Transverse colon (tissue), 3 donors: Measurements from ENCODE around the gene PTPN6.

Source experiments
- EP300 ChIP-seq: sonication (generic); formaldehyde crosslinking; IDR thresholded peaks from one replicate; pipeline ENCODE4 v1.6.1; 2017; ENCODE audit warnings: antibody characterized with exemption, low read depth
- POLR2A ChIP-seq: fragments of 450-650 bp; IDR thresholded peaks from one replicate; pipeline ENCODE4 v1.6.1; 2016; ENCODE audit warnings: antibody characterized with exemption, mild to moderate bottlenecking, moderate library complexity
- TF ChIP-seq, protein P1 (sequence below), 5 experiments: fragments of 200-600 bp in 3 of 5; fragments of 450-650 bp in 2 of 5; sonication (generic) in 3 of 5; IDR thresholded peaks; 1 replicate in 2 of 5; 2 replicates in 3 of 5; pipeline ENCODE4 v1.5.1; 2016 to 2017; ENCODE audit warnings: antibody characterized with exemption in 5 of 5, inconsistent platforms in 3 of 5, mild to moderate bottlenecking in 2 of 5, moderate library complexity in 1 of 5

DNA sequence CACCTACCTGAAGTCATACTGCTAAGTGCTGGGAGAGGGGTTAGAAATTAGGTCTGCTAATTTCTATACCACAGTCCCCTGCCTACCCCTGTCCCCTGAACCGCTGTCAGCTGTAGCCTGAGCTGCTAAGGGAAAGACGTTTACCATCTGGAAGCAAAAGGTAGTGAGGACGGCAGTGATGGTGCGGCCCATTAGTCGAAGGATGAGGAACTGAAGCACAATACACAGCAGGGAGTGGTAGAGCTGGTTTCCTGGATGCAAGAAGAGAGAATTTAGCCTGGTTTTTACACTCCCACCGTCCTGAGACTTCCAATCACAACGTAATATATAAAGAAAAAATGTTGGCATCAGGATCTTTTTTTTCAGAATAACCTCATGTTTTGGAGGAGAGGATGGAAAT is 31.4 kb downstream of the PTPN6 start:
- TF ChIP-seq, protein P1, sequence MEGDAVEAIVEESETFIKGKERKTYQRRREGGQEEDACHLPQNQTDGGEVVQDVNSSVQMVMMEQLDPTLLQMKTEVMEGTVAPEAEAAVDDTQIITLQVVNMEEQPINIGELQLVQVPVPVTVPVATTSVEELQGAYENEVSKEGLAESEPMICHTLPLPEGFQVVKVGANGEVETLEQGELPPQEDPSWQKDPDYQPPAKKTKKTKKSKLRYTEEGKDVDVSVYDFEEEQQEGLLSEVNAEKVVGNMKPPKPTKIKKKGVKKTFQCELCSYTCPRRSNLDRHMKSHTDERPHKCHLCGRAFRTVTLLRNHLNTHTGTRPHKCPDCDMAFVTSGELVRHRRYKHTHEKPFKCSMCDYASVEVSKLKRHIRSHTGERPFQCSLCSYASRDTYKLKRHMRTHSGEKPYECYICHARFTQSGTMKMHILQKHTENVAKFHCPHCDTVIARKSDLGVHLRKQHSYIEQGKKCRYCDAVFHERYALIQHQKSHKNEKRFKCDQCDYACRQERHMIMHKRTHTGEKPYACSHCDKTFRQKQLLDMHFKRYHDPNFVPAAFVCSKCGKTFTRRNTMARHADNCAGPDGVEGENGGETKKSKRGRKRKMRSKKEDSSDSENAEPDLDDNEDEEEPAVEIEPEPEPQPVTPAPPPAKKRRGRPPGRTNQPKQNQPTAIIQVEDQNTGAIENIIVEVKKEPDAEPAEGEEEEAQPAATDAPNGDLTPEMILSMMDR (IDR thresholded peaks at IDR 0.05): no peak
- no peak for TF ChIP-seq EP300
- no peak for TF ChIP-seq POLR2A
